Measurements from ENCODE around the gene ANKRD49. TPM values are rescaled to one million over a fixed set of nuclear protein-coding genes. Genes with fewer than 3 reads are reported as not detected.

Gene ANKRD49
- total RNA-seq, 6 experiments from 2014 or later = 4.4 to 6.6 (median 5.1) TPM

DNA sequence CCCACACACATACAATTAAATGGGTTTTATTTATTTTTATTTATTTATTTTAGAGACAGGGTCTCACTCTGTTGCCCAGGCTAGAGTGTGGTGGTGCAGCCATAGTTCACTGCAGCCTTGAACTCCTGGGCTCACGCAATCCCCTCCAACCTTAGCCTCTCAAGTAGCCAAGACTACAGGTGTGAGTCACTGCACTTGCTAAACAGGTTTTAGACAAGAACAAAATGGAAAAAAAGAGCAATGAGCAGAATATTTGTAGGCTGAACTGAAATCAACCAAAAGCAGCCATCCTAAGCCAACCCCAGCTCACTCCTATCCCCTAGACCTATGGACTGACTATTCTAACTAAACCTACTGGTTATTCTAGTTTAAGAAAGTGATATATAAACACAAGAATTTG, 37.9 kb upstream of the ANKRD49 start:
- no peak for ATAC-seq
- DNase-seq = no peak
- 100% methylated on average over 1 of the region's 1 CpG for WGBS (ENCODE audit: insufficient coverage, low coverage, low lambda C conversion rate, missing lambda C conversion rate)

DNA sequence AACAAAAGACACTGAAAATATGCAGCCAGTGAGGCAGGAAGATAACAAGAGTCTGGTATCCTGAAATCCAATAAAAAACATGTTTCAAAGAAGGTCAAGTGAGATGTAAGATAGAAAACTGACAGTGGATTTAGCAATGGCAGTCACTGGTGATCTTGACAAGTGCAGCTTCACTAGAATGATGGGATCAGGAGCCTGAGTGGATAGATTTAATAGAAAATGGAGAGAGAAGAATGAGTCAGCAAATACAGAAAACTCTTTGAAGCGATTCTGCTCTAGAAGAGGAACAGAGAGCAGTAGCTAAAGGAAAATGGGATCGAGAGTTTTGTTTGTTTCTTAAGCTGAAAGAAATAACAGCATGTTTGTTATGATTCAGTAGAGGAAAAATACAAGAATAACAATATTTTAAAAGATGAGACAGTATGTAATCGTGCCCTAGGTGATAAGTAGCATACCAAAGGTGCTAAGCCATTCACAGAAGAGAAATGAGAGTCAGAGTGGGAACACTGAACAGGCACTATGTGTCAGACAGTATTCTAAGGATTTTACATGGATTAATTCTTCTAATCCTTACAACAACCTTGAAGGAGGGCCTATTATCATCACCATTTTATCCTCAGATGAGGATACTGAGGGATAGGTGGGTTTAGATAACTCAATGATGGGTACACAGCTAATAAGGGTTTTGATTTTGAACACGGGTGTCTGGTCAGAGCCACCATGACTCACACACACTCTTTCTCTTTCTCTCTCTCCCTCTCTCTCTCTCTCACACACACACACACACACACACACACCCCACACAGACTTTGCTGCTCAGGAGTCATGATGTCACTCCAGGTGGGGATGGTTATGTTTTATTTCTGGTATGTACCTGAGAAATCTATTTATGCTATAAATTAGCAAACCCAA, 36.4 kb upstream of the ANKRD49 start:
- Histone ChIP-seq H3K36me3 (peaks cover 0 to 3% (median 1%) of the 10 kb centered on the region in 4 donors), H3K4me1 (no peaks in the 10 kb centered on the region), H3K9me3 (no peaks in the 10 kb centered on the region), H3K27ac (no peak overlapping the region), H3K27me3 (no peaks in the 10 kb centered on the region), H3K4me3 (no peak overlapping the region)
- DNase-seq (no peak), ATAC-seq (no peak)
- intact Hi-C loops (cut with DNase I) = no loop called here
- TF ChIP-seq POLR2A (IDR thresholded peaks at IDR 0.05) = no peak
- TF ChIP-seq, protein P1, sequence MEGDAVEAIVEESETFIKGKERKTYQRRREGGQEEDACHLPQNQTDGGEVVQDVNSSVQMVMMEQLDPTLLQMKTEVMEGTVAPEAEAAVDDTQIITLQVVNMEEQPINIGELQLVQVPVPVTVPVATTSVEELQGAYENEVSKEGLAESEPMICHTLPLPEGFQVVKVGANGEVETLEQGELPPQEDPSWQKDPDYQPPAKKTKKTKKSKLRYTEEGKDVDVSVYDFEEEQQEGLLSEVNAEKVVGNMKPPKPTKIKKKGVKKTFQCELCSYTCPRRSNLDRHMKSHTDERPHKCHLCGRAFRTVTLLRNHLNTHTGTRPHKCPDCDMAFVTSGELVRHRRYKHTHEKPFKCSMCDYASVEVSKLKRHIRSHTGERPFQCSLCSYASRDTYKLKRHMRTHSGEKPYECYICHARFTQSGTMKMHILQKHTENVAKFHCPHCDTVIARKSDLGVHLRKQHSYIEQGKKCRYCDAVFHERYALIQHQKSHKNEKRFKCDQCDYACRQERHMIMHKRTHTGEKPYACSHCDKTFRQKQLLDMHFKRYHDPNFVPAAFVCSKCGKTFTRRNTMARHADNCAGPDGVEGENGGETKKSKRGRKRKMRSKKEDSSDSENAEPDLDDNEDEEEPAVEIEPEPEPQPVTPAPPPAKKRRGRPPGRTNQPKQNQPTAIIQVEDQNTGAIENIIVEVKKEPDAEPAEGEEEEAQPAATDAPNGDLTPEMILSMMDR (IDR thresholded peaks at IDR 0.05) = no peak
- 75% methylated on average over 4 of the region's 4 CpGs for WGBS (ENCODE audit: insufficient coverage, low coverage, low lambda C conversion rate, missing lambda C conversion rate)

More for the DNA sequence above, 37.9 kb upstream of the ANKRD49 start:
- Histone ChIP-seq H3K9me3 (no peaks in the 10 kb centered on the region), H3K27me3 (no peaks in the 10 kb centered on the region), H3K4me3 (no peak overlapping the region), H3K36me3 (peaks cover 0 to 2% (median under 1%) of the 10 kb centered on the region in 4 donors), H3K27ac (no peak overlapping the region), H3K4me1 (no peaks in the 10 kb centered on the region)
- intact Hi-C loops (cut with DNase I) = no loop called here
- TF ChIP-seq, protein P1 (IDR thresholded peaks at IDR 0.05) = no peak

DNA sequence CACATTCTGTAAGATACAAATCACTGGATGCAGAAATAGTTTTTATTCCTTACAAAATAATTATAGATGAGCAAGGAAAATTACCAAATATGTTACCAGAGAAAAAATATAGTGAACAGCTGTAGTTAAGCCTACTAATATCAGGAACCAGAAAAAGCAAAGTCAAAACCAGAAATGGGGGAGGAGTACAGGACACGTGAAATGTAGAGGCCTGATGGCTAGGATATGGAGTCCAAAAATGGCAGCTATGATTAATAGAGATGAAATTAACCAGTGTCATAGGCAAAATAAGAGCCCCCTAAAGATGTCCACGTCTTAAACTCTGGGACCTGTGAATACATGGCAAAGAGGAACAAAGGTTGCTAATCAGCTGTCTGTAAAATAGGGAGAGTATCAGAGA, 34.2 kb upstream of the ANKRD49 start:
- Histone ChIP-seq H3K9me3 (no peaks in the 10 kb centered on the region), H3K4me1 (no peaks in the 10 kb centered on the region), H3K27me3 (no peaks in the 10 kb centered on the region), H3K36me3 (peaks cover 0 to 4% (median 2%) of the 10 kb centered on the region in 4 donors), H3K4me3 (no peak overlapping the region), H3K27ac (no peak overlapping the region)
- DNase-seq = no peak
- WGBS (ENCODE audit: insufficient coverage, low coverage, low lambda C conversion rate, missing lambda C conversion rate) = 92% methylated on average over 2 of the region's 2 CpGs
- no peak for ATAC-seq
- TF ChIP-seq, protein P1 (IDR thresholded peaks at IDR 0.05) = no peak
- TF ChIP-seq POLR2A (IDR thresholded peaks at IDR 0.05) = no peak
- intact Hi-C loops (cut with DNase I) = no loop called here

- DNase-seq (no peak), ATAC-seq (no peak)
- peaks cover 0 to 9% (median 3%) of the 10 kb centered on the region in 4 donors for H3K36me3 ChIP-seq
- H3K4me1 ChIP-seq = no peaks in the 10 kb centered on the region
- no peaks in the 10 kb centered on the region for H3K9me3 ChIP-seq
- intact Hi-C loops (cut with DNase I) = no loop called here
- H3K27me3 ChIP-seq = no peaks in the 10 kb centered on the region
- TF ChIP-seq POLR2A (IDR thresholded peaks at IDR 0.05) = no peak
- TF ChIP-seq, protein P1 (IDR thresholded peaks at IDR 0.05) = no peak
- 96% methylated on average over 2 of the region's 2 CpGs for WGBS (ENCODE audit: insufficient coverage, low coverage, low lambda C conversion rate, missing lambda C conversion rate)
- no peak overlapping the region for H3K4me3 ChIP-seq
- H3K27ac ChIP-seq = no peak overlapping the region
Measured at GRCh38 chr11:94469416-94469815, 24.4 kb upstream of the ANKRD49 start.
